Hematopoietic multipotent progenitor cell treated with erythropoietin and hydrocortisone succinate and interleukin-3 and kit ligand, for 17 days (in vitro differentiated cells): ENCODE data around the gene RIMKLA.

ENCODE experiments used
- DNase-seq: peaks from one replicate; pipeline ENCODE4 v3.0.0-alpha.2; 2015; ENCODE audit warnings: low spot score

The RIMKLA gene

DNA sequence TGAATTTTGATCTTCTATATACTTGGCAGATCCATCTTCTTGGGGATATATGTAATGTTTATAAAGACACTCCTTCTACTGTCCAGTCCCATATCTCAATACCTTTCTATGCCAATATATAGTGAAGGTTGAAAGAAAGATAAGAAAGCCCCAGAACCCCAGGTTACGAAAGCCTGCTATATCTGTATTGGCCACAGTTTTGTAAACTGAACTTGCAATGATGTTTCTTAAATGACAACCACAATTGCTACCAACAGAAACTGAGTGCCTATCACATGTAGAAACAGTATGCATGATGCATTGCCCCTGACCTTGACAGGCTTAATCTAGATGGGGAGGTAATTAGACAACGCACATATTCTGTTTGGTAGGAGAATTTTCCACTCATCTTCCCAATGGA lies 7.8 kb upstream of the RIMKLA start:
- DNase-seq, result no peak

DNA sequence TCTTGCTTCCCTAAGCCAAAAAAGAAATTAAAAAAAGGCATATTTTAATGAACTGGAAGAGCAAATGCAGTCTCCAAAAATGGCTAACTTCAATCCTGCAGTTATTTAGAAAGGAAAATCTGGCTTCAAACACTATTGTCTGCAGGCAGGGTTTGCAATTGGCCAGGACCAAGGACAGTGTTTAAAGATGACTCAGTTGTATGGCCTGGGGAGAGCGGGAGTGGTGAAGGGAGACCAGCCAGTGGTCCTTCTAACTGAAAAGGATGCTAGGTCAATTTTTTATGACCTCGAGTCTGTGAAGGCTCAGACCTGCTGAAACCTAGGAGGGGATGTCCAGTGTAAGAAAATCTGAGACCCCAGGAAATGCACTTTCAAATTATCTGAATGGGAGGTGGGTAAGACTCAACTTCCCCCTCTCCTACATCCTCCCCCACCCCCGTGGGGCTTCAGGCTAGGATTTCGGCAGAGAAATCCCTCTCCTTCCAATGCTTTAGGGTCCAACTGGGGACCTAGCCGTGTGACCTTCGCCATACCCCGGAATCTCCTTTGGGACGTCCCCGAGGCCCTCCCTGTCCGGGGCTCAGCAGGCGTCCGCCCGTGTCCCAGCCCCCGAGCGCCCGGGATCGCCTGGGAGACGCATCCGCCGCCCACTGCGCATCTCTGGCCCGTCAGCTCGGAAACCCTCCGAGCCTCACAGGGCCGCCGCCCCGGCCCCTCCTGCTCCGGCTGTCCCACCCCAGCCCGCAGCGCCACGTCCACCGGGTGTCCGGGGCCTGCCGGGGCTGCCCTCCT lies 602 bp upstream of the RIMKLA start:
- DNase-seq, result no peak

DNA sequence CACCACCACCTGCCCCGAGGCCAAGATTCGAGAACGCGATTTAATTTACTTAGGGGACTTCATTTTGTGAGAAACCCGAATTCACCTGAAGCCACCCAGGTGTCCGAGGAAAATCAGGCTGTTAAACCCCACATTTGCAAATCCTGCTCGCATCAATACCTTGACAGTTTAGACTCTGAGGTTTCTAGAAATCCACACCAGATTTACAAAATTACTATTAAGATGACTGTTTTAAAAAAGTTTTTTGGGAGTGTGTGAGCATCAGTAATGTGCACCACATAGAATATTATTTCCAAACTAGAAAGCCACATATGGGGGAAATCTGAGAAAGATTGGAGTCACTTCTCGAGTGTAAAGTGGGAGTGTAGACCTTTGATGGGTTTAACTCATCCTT lies 685 bp downstream of the RIMKLA start:
- no peak for DNase-seq

DNA sequence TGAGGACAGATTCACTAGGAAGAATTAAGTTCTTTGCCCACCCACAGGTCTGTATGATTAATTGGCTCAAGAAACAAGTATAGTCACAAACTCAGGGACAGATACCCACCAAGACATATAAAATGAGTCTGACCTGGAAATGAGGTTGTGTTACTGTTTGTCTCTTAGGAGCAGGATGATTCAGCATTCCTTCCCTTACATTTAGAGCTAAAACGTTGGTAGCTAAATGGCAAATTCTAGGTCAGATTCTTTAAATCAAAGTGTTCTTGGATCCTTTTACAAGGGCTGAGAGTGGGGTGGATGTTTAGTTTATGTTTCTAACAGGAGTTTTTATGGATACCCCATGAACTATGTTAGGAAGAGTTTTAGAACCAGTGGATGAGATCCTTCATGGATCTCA lies 4.7 kb downstream of the RIMKLA start:
- DNase-seq, result no peak

DNA sequence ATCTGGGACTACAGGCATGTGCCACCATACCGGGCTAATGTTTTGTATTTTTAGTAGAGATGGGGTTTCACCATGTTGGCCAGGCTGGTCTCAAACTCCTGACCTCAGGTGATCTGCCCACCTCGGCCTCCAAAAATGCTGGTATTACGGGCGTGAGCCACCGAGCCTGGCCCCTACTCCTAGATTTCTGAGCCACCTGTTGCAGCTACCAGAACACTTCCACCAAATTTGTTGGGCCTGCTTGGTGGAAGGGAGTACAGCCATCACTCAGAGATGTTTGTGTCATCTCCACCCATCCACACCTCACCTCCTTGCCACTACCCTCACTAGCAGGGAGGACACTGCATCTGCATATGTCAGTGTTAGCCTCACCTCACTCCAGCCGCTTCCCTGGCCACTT lies 5.5 kb downstream of the RIMKLA start:
- no peak for DNase-seq

DNA sequence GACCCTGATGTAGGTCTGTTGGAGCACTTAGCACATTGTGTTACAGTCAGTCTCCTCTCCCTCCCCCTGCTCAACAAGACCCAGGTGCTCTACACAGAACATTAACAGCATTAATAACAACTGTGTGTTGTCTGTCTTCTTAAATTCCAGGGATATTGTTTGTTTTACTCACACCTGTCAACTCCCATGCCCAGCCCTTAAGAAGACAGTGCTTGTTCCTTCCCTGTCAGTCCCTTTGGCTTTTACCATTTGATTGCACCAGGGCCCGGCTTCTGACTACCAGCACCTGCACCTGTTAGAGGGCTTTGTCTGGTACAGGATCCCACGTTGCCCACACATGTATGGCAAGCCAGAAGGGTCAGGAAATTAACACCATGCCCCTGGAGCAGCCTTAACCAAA lies 11.7 kb downstream of the RIMKLA start:
- no peak for DNase-seq

DNA sequence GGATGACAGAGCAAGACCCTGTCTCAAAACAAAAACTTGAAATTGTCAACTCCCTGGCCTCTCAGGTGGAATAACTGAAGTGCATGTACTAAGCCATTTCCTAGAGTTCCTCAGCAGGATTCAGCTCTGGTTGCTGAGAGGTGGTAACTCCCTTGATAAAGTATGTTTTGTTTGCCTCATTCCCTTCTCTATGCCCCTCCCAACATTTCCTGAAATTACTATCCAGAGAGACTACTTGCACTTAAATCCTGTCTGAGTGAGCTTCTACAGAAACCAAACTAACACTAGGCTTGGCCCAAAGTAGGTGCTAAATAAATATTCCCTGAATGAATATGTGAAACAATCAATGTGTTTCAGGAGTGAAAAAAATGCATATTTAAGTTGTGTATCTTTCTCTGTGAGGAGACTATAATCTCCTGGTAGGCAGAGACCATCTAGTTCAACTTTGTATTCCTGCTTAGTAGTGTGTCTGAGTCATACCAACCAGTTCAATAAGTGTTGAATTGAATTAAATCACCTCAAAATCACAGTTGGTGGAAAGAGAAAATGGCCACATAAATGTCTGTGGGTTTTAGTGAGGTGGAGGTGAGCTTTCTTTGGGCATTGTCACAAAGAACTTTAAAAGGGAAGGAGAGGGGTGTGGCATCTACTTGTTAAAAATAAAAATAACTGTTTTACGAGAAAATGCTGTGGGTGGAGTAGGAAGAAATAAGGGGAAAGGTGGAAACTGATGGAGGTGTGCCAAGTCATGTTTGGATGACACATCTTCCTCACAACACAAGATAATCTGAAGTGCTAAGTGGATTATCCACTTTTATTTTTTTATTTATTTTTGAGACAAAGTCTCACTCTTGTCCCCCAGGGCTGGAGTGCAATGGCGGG lies 12.6 kb downstream of the RIMKLA start:
- DNase-seq, result no peak

DNA sequence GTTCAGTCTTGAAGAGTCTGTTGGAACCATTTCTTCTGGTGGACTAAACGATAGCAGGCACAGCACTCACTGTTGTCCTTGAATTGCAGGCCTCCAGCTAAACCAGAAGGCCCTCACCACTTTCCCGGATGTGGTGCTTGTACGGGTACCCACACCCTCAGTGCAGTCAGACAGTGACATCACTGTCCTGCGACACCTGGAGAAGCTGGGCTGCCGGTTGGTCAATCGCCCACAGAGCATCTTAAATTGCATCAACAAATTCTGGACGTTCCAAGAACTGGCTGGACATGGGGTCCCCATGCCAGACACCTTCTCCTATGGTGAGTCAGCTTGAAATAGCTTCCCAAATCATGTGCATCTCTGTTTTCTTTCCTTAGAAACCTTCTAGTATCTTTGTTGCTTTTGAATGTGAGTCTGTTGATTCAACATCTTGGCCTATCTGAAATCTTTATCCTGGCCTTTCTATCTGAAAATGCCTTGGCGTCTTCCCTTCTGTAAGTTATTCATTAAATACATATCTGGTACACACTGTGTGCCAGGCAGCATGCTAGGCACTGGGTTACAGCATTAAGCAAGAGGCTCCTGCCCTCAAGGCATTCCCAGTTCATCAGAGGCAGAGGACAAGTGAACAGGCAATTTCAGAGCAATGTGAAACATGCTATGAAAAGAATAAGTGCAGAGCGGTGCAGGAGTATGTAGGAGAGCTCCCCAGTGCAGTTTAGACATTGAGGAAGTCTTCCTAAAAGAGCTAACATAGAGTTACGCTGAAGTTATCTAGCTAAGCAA lies 18.9 kb downstream of the RIMKLA start:
- DNase-seq, result no peak

DNA sequence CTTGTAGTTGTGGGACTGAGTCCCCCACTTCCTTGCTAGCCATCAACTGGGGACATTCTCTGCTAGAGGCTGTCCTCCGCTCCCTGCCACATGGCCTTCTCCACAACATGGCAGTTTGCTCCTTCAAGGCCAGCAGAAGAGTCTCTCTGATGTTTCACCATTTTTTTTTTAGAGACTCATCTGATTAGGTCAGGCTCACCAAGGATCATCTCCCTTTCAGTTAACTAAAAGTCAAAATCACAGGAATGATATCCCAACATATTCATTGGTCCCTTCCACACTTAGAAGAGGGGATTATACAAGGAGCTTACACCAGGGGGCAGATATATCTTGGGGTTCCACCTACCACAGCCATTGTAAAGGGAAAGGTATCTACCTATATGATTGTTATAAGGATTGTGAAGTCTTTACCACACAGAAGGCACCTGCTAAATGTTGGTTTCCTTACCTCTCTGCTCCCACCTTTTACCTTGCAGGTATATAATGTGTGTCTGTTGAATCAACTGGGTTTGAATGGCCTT lies 23.3 kb downstream of the RIMKLA start:
- no peak for DNase-seq

DNA sequence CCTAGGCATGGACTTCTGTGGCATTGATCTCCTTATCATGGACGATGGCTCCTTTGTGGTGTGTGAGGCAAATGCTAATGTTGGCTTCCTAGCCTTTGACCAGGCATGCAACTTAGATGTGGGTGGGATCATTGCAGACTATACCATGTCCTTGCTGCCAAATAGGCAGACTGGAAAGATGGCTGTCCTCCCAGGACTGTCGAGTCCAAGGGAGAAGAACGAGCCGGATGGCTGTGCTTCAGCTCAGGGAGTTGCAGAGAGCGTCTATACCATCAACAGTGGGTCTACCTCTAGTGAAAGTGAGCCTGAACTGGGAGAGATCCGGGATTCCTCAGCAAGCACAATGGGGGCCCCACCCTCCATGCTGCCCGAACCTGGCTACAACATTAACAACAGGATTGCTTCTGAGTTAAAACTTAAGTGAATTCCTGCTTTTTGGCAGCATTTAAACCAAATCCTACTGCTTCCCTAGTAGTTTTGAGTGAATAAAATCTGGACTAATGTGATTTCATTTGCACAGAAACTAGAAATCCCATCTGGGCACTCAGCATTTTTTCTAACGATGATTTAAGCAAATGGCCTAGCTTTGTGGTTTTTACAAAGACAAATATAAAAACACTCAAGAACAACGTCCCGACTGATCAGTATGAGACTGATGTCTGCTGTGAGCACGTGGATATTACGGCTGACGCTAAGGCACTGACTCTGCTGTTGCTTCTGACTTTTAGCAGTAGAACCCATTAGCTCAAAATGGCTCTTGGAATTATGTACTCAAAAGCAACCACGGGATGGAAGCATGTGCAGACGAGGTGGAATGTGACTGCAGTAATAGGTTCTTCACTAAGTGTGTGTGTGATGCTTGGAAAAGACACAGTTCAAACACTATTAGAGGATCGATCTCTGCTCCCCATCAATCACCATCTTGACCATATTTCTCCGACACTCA lies 34.2 kb downstream of the RIMKLA start:
- DNase-seq, result no peak

DNA sequence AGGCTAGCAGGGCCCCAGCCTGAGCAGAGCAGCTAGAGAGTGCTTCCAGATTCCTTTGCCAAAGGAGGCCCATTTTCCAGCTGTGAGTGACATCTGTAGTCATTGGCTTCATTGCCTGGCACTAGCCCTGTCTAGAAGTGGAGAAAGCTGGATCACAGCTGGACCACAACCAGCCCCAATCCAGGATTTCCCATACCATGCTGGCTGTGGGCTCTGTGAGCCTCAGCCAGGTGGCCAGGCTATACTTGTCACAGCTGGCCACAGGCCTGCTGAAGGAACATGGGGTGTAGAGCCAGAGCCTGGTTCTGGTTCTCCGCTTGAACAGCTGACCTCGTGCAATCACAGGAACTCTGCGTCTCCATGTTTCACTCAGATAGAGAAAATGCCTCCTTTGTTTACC lies 36.6 kb downstream of the RIMKLA start:
- DNase-seq, result no peak

DNA sequence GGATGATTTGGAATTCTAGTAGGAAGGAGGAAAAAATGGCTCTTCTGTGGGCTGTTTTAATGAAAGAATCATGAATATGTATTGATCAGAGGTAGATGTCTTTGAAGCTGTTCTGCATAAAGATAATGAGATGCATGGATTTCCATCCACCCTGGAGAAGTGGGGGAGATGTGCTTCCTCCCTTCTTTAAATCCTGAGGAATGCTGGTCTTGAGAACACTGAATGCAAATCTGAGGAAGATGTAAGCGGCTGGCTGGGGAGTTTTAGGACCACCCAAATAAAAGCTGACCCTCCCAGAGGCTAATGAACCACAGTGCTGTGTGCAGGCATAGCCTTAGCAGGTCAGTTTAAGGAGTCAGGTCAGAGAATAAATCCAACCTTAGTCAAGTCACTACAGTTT lies 37.9 kb downstream of the RIMKLA start:
- no peak for DNase-seq

DNA sequence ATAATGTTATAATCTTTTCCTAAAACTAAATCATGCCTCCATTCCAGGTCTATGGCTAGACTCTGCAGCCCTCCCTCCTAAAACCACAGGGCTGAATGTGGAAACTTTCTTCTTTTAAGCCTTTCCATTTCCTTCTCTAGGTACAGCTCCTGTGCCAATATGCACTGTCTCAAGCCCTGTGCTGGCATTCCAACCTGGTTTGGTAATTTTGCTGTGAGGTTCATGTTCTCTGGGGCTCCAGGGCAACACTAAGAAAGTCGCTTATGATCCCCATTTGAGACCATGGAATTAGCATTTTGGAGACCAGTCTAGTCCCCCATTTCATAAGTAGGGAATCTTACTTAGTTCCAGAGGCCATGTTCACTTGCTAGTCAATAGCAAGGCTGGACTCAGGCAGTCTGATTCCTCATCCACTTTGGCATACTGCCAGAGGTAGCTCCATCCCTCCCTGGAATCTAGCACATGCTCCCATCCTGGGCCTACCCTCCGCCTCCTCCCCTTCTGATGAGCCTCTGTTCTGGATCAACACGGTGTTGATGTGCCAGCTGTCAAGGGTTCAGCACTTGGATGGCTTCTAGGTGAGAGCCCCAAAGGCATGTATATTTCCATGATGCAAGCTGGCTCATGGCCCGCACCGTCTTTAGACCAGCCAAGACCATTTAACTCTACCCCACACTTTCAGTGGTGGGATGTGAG lies 38.7 kb downstream of the RIMKLA start:
- no peak for DNase-seq

DNA sequence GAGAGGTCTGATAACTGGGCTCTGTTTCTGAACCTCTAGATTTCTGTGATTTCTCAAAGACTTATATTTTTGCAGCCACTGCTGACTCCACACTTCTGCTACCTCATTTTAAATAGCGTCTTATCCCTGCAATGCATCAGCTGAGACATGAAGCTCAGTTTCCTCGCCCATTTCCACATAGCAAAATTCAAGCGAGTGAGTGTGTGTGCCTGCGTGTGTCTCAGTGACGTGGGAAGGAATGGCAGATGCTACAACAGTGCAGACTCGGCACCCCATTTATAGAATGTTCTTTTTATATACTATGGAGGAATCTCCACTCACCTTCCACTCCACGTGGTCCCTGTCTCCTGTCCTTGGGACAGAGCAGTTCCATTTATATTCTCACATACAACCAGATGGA lies 39.5 kb downstream of the RIMKLA start:
- DNase-seq, result no peak

DNA sequence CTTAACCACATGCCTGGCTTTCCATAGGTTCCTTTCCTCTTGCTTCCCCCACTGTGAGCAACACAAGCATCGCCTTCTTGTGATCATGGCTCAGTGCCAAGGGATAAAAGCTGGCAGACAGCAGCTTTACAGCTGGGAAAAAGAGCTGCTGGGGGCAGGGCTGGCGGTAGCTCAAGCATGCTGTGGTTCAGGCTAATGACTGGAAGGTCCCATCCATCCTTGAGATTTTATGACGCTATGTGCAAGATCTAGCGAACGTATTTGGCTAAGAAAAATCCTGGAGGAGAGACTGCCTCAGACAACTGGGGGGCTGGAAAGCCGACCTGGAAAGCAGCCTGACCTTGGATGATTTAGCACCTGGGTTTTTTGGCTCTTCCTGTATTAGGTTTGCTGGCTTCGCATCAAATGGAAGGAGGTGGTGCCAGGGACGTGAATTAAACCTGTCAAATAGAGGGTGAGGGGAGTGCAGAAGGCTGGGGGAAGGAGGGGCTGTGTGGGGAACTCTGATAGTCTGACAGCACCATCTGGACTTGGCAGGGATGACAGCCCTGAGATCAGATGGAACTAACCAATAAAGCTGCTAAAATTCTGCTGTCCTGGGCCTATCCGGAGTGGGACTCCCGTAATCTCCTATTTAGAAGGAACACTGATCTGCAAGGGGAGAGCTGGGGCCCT lies 40.5 kb downstream of the RIMKLA start:
- DNase-seq, result no peak

DNA sequence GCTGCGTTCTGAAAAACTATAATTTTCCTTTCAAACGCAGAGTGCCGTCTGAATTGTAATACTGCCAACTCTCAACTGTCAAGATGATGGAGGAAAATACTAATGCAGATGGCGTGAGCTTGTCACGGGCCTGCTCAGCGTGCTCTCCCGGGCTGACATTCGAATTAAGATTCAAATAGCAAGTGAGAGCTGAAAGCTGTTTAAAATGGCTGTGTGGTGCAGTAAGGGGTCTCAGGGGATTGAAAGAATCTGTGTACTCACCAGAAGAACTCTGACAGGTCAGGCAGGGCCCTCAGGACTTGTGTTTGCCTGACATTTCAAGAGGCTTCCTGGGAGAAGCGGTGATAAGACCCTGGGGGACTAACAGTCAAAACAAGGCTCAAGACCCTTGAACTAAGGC lies 42.1 kb downstream of the RIMKLA start:
- DNase-seq, result no peak

DNA sequence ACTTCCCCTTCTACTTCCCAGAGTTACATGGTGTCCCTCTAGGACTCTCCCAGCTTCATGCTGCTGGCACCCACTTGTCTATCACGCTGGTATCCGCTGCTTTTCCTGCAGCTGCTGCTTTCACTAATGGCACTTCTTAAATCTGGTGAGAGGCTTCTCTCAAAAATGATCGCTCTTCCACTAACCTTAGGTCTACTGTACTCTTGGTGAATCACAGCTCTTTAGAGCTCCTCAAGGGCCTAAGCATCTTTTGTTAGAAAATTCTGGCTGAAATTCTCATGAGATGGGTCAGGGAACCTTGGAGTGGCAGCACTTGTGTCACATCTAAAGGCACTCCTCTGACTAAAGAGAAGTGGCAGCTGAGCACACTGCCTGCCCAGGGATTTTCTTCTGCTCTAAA lies 43.1 kb downstream of the RIMKLA start:
- DNase-seq, result no peak

DNA sequence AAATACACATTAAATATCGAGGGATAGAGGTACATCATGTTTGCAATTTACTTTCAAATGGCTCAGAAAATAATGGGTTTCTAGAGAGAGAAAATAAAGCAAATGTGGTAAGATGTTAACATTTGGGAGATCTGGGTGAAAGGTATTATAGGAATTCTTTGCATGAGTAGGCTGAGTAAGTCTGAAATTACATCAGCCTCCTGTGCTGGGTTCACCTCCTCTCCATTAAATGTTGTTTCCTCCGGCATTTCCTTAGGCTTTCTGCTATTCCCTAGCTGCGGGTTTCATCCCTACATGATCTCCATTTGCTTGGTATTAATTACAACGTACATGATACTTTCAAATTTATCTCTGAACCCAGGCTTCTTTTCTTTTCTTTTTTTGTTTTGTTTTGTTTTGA lies 43.6 kb downstream of the RIMKLA start:
- DNase-seq, result no peak

DNA sequence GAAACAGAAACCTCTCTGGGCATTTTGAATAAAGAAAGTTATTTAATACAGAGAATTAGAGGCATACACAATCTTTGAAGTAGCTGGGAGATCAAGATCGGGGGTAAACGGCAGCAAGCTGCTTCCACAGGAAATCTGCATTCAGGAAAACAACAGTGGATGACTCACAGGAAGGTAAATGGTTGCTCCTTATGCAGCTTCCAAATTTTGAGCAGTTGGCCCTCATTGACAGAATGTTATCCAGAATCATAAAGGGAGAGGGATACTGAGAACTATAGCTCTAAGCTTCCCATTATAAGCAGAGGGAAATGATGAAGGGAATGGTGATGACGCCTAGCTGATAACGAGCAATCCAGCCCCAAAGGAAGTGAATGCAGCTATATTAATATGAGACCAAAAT lies 46.6 kb downstream of the RIMKLA start:
- DNase-seq, result no peak

DNA sequence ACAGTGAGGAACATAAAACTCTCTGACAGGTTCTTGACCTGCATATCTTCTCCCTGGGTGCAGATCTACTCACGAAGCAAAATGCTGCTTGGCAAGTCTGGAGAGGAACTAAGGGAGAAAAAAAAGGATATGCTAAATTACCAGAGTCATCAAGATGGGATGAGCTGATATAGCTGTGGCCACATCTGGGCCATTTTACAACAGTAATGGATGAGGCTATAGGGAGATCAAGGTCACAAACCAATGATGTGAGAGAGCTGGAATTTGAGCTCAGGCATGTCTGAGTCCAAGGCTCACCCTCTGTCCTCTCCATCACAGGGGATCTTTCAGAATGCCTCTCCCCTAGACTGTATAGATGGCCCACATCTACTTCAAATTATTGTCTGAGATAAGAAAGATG lies 49.0 kb downstream of the RIMKLA start:
- no peak for DNase-seq
